ENCODE measurements around the gene CTCFL.

- no peak for TF ChIP-seq POLR2AphosphoS5 (IDR thresholded peaks at IDR 0.05)
- no peak for TF ChIP-seq CTCF (IDR thresholded peaks at IDR 0.05 in 8 of 11, conservative IDR thresholded peaks at IDR 0.05 in 3 of 11)
- no peak for TF ChIP-seq POLR2A (IDR thresholded peaks at IDR 0.05)
These were observed 28.3 kb downstream of the CTCFL start for GRCh38 chr20:57496592-57496991.

Data from spleen (tissue), 7 donors.